ENCODE data around the gene HSPB7.

The HSPB7 gene

GRCh38 chr1:16048573-16049189, 30.8 kb upstream of the HSPB7 start:
- no peak for TF ChIP-seq FOXP2 (optimal IDR thresholded peaks at IDR 0.05; ENCODE audit: borderline replicate concordance, extremely low read depth, extremely low read length, insufficient read depth)
- no peak for TF ChIP-seq SIN3A (IDR thresholded peaks at IDR 0.05; ENCODE audit: borderline replicate concordance, insufficient read depth, low read length)
- TF ChIP-seq, protein P1, sequence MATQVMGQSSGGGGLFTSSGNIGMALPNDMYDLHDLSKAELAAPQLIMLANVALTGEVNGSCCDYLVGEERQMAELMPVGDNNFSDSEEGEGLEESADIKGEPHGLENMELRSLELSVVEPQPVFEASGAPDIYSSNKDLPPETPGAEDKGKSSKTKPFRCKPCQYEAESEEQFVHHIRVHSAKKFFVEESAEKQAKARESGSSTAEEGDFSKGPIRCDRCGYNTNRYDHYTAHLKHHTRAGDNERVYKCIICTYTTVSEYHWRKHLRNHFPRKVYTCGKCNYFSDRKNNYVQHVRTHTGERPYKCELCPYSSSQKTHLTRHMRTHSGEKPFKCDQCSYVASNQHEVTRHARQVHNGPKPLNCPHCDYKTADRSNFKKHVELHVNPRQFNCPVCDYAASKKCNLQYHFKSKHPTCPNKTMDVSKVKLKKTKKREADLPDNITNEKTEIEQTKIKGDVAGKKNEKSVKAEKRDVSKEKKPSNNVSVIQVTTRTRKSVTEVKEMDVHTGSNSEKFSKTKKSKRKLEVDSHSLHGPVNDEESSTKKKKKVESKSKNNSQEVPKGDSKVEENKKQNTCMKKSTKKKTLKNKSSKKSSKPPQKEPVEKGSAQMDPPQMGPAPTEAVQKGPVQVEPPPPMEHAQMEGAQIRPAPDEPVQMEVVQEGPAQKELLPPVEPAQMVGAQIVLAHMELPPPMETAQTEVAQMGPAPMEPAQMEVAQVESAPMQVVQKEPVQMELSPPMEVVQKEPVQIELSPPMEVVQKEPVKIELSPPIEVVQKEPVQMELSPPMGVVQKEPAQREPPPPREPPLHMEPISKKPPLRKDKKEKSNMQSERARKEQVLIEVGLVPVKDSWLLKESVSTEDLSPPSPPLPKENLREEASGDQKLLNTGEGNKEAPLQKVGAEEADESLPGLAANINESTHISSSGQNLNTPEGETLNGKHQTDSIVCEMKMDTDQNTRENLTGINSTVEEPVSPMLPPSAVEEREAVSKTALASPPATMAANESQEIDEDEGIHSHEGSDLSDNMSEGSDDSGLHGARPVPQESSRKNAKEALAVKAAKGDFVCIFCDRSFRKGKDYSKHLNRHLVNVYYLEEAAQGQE (IDR thresholded peaks at IDR 0.05; ENCODE audit: insufficient read depth in 1 of 2, low read depth in 2 of 2, low read length in 2 of 2), result no peak
- no peak for TF ChIP-seq POLR2AphosphoS5 (IDR thresholded peaks at IDR 0.05; ENCODE audit: low read depth, low read length)
- no peak for TF ChIP-seq TAF1 (IDR thresholded peaks at IDR 0.05; ENCODE audit: borderline replicate concordance, insufficient read depth, low read length)

- TF ChIP-seq SIN3A (IDR thresholded peaks at IDR 0.05; ENCODE audit: borderline replicate concordance, insufficient read depth, low read length) (no peak), TAF1 (IDR thresholded peaks at IDR 0.05; ENCODE audit: borderline replicate concordance, insufficient read depth, low read length) (no peak), FOXP2 (optimal IDR thresholded peaks at IDR 0.05; ENCODE audit: borderline replicate concordance, extremely low read depth, extremely low read length, insufficient read depth) (no peak), POLR2AphosphoS5 (IDR thresholded peaks at IDR 0.05; ENCODE audit: low read depth, low read length) (no peak)
- TF ChIP-seq, protein P1 (IDR thresholded peaks at IDR 0.05; ENCODE audit: insufficient read depth in 1 of 2, low read depth in 2 of 2, low read length in 2 of 2), result no peak
Measured at GRCh38 chr1:16047791-16048475, 30.1 kb upstream of the HSPB7 start.

DNA sequence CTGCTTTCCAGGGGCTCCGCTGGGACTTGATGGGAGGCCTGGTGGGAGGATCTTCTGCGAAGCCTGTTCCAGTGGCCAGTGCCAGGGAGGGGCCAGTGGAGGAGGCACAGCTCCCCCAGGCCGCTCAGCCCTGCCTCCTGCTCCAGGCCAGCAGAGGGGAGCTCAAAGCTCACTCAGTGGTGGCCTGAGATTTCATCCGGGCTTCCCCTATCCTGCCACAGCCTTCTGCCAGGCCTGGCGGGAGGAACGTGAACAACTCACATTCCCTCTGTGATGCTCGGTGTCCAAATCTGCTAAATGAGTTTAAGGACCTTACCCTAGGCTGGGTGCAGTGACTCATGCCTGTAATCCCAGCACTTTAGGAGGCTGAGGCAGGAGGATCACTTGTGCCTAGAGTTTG, 29.0 kb upstream of the HSPB7 start:
- no peak for TF ChIP-seq SIN3A (IDR thresholded peaks at IDR 0.05; ENCODE audit: borderline replicate concordance, insufficient read depth, low read length)
- TF ChIP-seq FOXP2 (optimal IDR thresholded peaks at IDR 0.05; ENCODE audit: borderline replicate concordance, extremely low read depth, extremely low read length, insufficient read depth), result no peak
- no peak for TF ChIP-seq TAF1 (IDR thresholded peaks at IDR 0.05; ENCODE audit: borderline replicate concordance, insufficient read depth, low read length)
- no peak for TF ChIP-seq POLR2AphosphoS5 (IDR thresholded peaks at IDR 0.05; ENCODE audit: low read depth, low read length)
- TF ChIP-seq, protein P1 (IDR thresholded peaks at IDR 0.05; ENCODE audit: insufficient read depth in 1 of 2, low read depth in 2 of 2, low read length in 2 of 2), result no peak

GRCh38 chr1:16043950-16044349, 26.1 kb upstream of the HSPB7 start:
- TF ChIP-seq SIN3A (IDR thresholded peaks at IDR 0.05; ENCODE audit: borderline replicate concordance, insufficient read depth, low read length) (no peak), POLR2AphosphoS5 (IDR thresholded peaks at IDR 0.05; ENCODE audit: low read depth, low read length) (no peak), FOXP2 (optimal IDR thresholded peaks at IDR 0.05; ENCODE audit: borderline replicate concordance, extremely low read depth, extremely low read length, insufficient read depth) (no peak), TAF1 (IDR thresholded peaks at IDR 0.05; ENCODE audit: borderline replicate concordance, insufficient read depth, low read length) (no peak)
- TF ChIP-seq, protein P1 (IDR thresholded peaks at IDR 0.05; ENCODE audit: insufficient read depth in 1 of 2, low read depth in 2 of 2, low read length in 2 of 2), result no peak

Measured in PFSK-1 (cell line).